GM19455 (cell line): Measurements from ENCODE around the gene IL11RA.

ENCODE experiments used
- ATAC-seq: cut with Tn5 transposase; IDR thresholded peaks from one replicate; pipeline ENCODE4 v1.9.1; 2021; ENCODE audit not compliant: unreplicated experiment

IL11RA gene

DNA sequence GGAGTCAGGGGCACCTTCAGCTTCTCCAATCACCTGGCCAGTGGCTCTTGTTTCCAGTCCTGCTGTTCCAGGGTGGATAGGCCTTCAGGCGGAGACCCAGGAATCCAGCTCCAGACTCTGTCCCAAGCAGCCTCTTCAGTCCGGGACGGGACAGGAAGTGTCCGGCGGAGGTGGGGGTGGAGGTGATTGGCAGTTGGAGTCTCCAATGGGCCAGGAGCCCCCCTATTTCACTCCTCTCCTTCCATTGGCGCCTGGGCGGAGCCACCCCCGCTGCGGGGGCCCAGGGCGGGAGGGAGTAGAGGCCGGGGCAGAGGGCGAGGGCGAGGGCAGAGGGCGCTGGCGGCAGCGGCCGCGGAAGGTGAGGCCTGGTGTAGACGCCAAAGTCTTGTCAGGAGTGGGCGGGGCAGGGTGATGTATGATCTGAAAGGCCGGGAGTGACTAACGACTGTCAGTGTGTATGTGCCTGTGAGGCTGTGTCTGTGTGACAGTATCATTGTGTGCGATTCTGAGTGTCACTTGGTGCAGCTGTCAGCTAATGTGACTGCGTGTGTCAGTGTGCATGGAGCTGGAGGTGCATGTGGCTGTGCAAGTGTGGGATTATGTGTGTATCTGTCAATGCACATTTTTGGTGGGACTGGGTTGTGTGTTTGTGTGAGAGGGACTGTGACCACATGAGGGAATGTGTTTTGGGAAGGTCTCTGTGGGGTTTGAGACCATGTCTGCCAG is at the start of gene IL11RA:
Gene IL11RA (plus strand): TSS at position 310 of the 726 bp plus-strand sequence. CDS start 3,033 bp downstream, outside the sequence.
- ATAC-seq: no peak

DNA sequence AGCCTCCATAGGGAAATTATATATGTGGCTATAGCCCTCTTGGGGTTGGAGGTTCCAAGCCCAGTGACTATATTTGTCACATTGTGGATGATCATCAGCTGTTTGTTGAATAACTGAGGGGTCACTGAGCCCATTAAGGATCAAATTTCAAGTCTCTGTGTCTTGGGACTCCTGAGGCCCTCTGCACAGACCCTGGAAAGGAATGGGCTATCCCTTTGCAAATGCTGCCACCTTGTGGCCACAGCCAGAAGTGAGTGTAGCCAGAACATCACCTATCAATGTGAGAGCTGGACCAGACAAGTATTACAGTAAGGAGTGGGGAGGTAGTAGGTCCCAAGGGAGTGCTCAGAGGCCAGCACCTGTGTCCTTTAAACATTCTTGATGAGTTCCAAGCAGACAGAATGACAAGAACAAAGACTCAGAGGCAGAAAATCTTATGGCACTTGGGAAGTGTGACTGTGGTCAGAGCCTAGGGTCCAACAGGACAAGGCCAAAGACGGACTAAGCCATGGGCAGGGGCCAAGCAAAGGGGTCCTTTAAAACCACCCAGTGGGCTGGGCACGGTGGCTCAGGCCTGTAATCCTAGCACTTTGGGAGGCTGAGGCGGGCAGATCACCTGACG is 48.3 kb upstream of the IL11RA start:
- ATAC-seq: no peak

- no peak for ATAC-seq
Observed at GRCh38 chr9:34606190-34606589, 45.8 kb upstream of the IL11RA start.

DNA sequence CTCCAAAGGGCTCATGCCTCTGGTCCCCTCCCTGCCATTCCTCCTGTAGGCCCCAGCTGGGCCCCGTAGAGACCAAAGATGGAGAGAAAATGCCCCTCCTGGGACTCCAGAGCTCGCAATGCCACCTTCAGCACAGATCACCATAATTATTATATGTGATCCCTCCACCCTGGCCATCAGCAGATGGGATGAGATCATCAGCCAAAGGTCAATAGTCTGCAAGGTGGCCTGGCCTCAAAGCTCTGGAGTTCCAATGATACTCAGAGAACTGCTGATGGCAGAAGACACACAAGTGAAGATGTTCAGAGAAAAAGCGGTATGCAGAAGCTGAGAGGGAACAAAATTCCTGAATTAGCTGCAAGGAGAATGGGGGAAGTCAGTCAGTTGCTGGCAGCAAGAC is 45.1 kb upstream of the IL11RA start:
- ATAC-seq: no peak

GRCh38 chr9:34607331-34607730 is 44.7 kb upstream of the IL11RA start:
- no peak for ATAC-seq

GRCh38 chr9:34610434-34611206 is 41.4 kb upstream of the IL11RA start:
- no peak for ATAC-seq

DNA sequence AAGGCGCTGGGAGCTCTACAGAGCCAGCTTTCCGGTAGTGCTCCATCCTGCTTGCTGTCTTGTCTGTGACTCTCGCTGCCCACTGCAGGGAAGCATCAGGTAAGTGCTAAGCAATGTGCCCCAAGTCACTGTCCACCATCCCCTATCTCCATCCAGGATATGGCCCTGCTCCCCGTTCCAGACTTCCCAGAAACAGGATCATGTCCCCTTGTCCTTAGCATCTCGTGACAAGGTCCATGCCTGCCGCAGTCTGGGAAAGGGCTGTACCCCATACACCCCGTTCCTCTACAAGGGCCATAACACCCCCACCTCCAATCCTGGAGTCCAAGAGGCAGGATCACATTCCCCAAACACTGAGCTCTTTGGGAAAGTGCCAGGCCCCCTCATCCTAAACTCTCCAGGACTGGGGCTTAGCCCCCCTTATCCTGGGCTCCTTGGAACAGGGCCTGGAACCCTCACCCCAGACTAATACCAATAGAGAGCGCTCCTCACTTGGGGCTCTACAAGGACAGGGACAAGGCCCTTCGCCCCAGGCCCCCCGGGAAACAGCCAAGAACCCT is 40.7 kb upstream of the IL11RA start:
- no peak for ATAC-seq

- peak; percentile 72 for ATAC-seq
Observed at GRCh38 chr9:34611811-34612787, 39.9 kb upstream of the IL11RA start, which contains the start of gene RPP25L. Gene RPP25L (minus strand): TSS chr9:34612097. CDS start chr9:34611296, 801 bp downstream.

GRCh38 chr9:34612788-34613390 is 39.1 kb upstream of the IL11RA start:
- no peak for ATAC-seq

- no peak for ATAC-seq
Observed at GRCh38 chr9:34615132-34615531, 36.9 kb upstream of the IL11RA start.

GRCh38 chr9:34620061-34620994 is 31.7 kb upstream of the IL11RA start, which contains the start of gene DCTN3:
Gene DCTN3 (minus strand): TSS chr9:34620495. CDS start chr9:34620464, 31 bp downstream.
- ATAC-seq: peak; percentile 98

DNA sequence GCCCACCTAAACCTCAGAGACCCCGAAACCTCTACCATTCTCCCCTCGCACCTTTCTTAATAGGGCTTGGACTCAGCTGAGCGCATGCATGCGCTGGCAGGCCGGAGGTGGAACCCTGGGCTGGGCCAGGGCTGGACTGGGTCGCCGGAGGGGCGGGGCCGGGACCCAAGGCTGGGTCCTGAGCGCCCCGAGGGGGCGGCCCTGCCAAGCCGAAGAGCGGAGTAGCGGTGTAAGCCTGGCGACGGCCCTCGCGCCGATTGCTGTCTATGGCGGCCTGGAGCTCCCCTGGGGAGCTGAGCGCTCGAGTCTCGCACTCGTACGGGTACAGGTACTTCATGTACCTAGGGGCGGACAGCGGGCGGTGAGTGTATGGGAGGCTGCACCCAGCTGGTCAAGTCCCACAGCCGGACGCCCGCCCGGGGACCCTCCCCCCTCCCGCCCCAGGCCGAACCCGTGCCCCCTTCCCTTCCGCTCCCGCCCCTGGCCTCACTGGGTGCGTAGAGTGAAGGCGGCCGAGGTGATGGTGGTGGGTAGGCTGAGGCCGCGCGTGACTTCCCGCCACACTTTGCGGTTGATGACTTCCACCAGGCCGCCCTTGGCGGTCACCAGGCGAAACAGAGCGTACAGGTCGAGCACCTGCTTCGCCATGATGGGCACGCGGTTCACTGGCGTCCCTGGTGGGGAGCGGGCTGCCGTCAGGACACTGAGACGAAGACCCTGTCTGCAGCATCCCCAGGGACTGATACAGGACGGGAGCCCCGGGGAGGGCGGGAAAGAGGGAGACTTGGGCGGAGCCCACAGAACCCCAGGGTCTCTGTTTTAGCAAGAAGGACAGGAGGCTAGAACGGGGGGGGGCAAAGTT is 28.4 kb upstream of the IL11RA start:
- no peak for ATAC-seq

DNA sequence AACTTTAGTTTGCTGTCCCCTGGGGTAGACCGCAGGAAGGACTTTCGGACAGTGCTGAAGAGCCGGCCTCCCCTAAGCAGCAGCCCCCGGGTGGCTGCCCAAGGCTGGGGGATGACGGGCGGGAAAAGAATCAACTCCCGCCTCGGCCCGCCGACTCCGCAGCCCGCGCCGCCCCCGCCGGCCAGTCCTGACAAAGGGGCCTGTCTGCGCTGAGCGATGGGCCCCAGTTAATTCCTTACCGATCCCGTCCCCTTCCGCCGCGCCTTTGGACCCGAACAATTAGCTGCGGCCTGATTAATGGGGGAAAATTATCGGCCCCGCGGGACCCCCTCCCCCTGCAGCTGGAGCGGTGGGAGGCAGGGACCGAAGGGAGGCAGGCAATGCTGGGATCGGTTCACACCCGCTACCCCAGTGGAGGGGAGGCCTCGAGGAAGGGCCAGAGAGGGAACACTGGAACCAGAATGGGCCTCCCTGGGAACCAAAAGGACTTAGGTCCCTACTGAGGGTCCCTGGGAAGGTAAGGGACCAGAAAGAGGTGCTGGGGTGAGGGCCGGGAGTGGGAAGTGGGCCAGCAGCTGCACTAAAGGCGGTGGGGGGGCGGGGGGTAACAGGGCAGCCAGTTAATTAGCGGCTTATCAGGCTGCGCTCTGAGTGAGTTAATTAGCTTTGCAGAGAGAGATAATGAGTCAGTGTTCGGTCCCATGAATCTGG is 27.4 kb upstream of the IL11RA start:
- ATAC-seq: no peak

- ATAC-seq: no peak
Observed at GRCh38 chr9:34625186-34625486, 26.8 kb upstream of the IL11RA start.

DNA sequence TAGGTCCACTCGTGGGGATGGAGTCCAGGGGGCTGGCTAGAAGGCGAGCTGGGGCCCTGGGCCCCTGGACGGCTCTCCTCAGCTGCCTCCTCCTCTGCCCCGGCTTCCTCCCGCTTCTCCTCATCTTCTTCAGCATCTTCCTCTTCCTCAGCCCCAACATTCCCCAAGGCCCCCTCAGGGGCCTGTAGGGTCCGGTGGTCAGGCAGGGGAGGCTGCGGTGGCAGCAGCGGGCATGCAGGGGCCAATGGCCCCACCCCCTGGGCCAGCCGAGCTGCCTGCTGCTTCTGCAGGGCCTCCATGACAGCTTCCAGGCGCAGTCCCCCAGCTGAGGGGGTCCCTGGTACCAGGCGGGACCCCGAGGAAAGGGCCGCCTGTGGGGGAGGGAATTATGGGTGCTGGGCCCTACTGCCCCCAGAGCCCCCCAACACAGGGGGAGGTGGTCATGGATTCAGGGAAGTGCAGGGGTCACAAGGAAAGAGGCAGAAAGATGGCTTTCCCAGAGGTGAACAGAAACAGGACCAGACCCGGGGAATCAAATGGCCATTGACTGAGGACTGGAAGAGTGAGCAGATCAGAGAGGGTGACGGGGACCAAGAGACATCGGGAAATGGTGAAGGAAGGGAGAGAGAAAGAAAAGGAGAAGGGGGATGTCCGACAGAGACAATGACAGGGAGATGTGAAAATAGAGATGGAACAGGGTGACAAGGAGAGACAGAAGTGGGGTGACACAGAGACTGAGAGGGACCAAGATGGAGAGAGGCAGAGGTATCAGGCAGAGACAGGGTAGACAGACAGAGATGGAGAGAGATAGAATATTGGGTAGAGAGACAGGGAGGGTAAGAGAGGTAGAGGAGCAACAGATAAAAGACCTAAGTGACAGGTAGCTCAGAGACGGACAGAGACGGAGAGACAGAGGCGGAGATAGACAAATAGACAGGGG is 24.0 kb upstream of the IL11RA start:
- ATAC-seq: no peak
